ENCODE data around the gene DBNDD1. TPM values are rescaled to one million over a fixed set of nuclear protein-coding genes. Genes with fewer than 3 reads are reported as not detected.

Gene DBNDD1
- total and polyA plus RNA-seq, 3 donors from 2014 or later = 2.3 to 5.1 (median 4.7) TPM

GRCh38 chr16:89987169-89987568 lies 32.1 kb downstream of the DBNDD1 start:
- Histone ChIP-seq H3K36me3 (ENCODE audit: low read depth, missing control alignments) (no peaks in the 10 kb centered on the region), H3K27me3 (no peaks in the 10 kb centered on the region), H3K4me1 (no peaks in the 10 kb centered on the region), H3K27ac (no peak overlapping the region), H3K4me3 (no peak overlapping the region), H3K9me3 (no peaks in the 10 kb centered on the region)
- TF ChIP-seq POLR2A (IDR thresholded peaks at IDR 0.05) = no peak
- no peak for TF ChIP-seq CTCF (IDR thresholded peaks at IDR 0.05)
- 93 to 98% methylated on average over 7 of the region's 7 CpGs for WGBS, 2 donors
- DNase-seq = no peak
- intact Hi-C loops (cut with DNase I; ENCODE audit: low total_unique reads) = no loop called here

- no peak overlapping the region for H3K27ac ChIP-seq
- 93 to 96% methylated on average over 13 of the region's 13 CpGs for WGBS, 2 donors
- H3K27me3 ChIP-seq = no peaks in the 10 kb centered on the region
- no peak for DNase-seq
- no peaks in the 10 kb centered on the region for H3K9me3 ChIP-seq
- H3K4me3 ChIP-seq = no peak overlapping the region
- H3K36me3 ChIP-seq (ENCODE audit: low read depth, missing control alignments) = no peaks in the 10 kb centered on the region
- no peaks in the 10 kb centered on the region for H3K4me1 ChIP-seq
- TF ChIP-seq CTCF (IDR thresholded peaks at IDR 0.05) (no peak), POLR2A (IDR thresholded peaks at IDR 0.05) (no peak)
- intact Hi-C loops (cut with DNase I; ENCODE audit: low total_unique reads) = no loop called here
Measured at GRCh38 chr16:89986600-89986999, 32.7 kb downstream of the DBNDD1 start.

- H3K36me3 ChIP-seq (ENCODE audit: low read depth, missing control alignments) = no peaks in the 10 kb centered on the region
- intact Hi-C loops (cut with DNase I; ENCODE audit: low total_unique reads) = no loop called here
- no peak for DNase-seq
Measured at GRCh38 chr16:89985219-89985618, 34.0 kb downstream of the DBNDD1 start.

GRCh38 chr16:89984216-89984615 lies 35.0 kb downstream of the DBNDD1 start:
- H3K27me3 ChIP-seq = no peaks in the 10 kb centered on the region
- intact Hi-C loops (cut with DNase I; ENCODE audit: low total_unique reads) = no loop called here
- H3K4me3 ChIP-seq = no peak overlapping the region
- H3K36me3 ChIP-seq (ENCODE audit: low read depth, missing control alignments) = no peaks in the 10 kb centered on the region
- DNase-seq = no peak
- H3K9me3 ChIP-seq = no peaks in the 10 kb centered on the region
- H3K27ac ChIP-seq = no peak overlapping the region
- TF ChIP-seq CTCF (IDR thresholded peaks at IDR 0.05) = no peak
- TF ChIP-seq POLR2A (IDR thresholded peaks at IDR 0.05) = no peak
- 96% methylated on average over 7 of the region's 7 CpGs for WGBS, 2 donors
- H3K4me1 ChIP-seq = no peaks in the 10 kb centered on the region

More at GRCh38 chr16:89985219-89985618, 34.0 kb downstream of the DBNDD1 start:
- WGBS, 2 donors = 97% methylated on average over 10 of the region's 10 CpGs
- no peaks in the 10 kb centered on the region for H3K27me3 ChIP-seq
- H3K27ac ChIP-seq = no peak overlapping the region
- no peaks in the 10 kb centered on the region for H3K4me1 ChIP-seq
- H3K4me3 ChIP-seq = no peak overlapping the region
- no peaks in the 10 kb centered on the region for H3K9me3 ChIP-seq
- no peak for TF ChIP-seq CTCF (IDR thresholded peaks at IDR 0.05)
- TF ChIP-seq POLR2A (IDR thresholded peaks at IDR 0.05) = no peak

GRCh38 chr16:89983536-89983935 lies 35.7 kb downstream of the DBNDD1 start:
- no peak for DNase-seq
- Histone ChIP-seq H3K27ac (no peak overlapping the region), H3K4me3 (no peak overlapping the region), H3K4me1 (no peaks in the 10 kb centered on the region), H3K27me3 (no peaks in the 10 kb centered on the region), H3K36me3 (ENCODE audit: low read depth, missing control alignments) (no peaks in the 10 kb centered on the region), H3K9me3 (no peaks in the 10 kb centered on the region)
- intact Hi-C loops (cut with DNase I; ENCODE audit: low total_unique reads) = no loop called here
- TF ChIP-seq CTCF (IDR thresholded peaks at IDR 0.05) (no peak), POLR2A (IDR thresholded peaks at IDR 0.05) (no peak)
- 87 to 94% methylated on average over 15 of the region's 15 CpGs for WGBS, 2 donors
